HG03439 (cell line): ENCODE measurements around the gene RAB36.

ENCODE experiments used
- ATAC-seq: cut with Tn5 transposase; IDR thresholded peaks from one replicate; pipeline ENCODE4 v1.9.1; 2021; ENCODE audit warnings: mild to moderate bottlenecking, moderate library complexity; ENCODE audit not compliant: unreplicated experiment

The RAB36 gene

GRCh38 chr22:23203452-23204124 lies 58.3 kb downstream of the RAB36 start:
- ATAC-seq, result no peak

- ATAC-seq, result no peak
Observed at GRCh38 chr22:23204125-23204488, 58.8 kb downstream of the RAB36 start.

GRCh38 chr22:23204541-23205157 lies 59.4 kb downstream of the RAB36 start:
- ATAC-seq, result no peak

DNA sequence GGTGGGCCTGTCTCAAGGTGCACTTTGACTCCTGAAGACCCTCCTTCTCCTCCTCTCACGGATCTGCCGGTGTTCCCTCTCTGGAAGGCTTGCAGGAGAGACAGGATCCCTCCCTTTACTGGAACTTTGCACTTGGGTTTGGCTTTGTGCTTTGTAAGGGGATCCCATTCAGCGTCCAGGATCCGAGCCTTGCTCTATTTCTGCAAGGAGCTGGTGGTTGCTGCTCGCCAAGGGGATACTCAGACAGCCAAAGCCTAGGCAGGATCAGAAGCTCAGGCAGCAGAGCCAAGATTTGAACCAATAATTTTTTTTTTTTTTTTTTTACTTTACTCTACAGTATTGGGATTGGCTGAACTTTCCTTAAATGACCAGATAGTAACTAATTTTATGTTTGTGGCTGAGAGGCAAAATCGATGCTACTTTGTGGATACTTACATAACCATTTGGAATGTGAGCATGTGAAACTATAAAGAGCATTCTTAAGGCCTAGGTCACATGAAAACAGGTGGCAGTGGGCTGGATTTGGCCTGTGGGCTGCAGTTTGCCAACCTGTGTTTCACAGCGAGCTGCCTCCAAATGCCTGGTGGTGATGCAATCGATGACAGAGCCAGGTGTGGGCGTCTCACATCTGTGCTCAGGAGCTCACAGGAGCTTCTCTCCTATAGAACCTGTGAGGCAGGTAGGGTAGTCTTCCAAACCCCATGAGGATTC lies 60.2 kb downstream of the RAB36 start:
- no peak for ATAC-seq

GRCh38 chr22:23206915-23207314 lies 61.6 kb downstream of the RAB36 start:
- ATAC-seq, result no peak

DNA sequence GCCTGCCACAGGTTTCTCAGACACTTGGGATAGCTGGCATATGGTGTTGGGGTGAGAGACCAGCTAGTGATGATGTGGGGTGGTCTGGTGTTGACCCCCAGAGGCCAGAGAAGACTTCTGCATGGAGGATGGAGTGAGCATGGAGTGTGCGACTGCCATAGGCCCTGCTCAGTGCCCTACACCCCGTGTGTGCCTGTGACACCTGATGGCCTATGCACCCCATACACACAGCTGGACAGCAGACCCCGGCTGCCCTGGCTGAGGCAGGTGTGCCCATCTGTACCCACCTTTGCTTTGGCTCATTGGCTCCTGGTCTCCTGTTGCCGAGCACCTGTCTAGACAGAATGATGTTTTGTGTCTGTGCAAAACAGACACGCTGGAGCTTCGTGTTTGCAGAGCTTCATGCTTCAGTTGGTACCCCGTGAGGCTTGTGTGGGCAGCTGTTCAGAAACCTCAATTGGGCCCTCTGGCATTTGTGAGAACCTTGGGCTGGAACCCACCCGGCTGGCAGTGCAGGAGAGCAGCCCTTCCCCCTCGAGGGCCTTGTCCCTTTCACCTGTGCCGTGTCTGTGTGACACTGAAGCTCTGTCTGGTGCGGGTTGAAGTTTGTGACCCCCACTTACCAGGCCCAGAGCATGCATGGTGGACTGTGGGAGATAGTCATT lies 62.6 kb downstream of the RAB36 start:
- no peak for ATAC-seq

- no peak for ATAC-seq
Observed at GRCh38 chr22:23210428-23211170, 65.3 kb downstream of the RAB36 start.

- ATAC-seq, result no peak
Observed at GRCh38 chr22:23211622-23212021, 66.3 kb downstream of the RAB36 start.

DNA sequence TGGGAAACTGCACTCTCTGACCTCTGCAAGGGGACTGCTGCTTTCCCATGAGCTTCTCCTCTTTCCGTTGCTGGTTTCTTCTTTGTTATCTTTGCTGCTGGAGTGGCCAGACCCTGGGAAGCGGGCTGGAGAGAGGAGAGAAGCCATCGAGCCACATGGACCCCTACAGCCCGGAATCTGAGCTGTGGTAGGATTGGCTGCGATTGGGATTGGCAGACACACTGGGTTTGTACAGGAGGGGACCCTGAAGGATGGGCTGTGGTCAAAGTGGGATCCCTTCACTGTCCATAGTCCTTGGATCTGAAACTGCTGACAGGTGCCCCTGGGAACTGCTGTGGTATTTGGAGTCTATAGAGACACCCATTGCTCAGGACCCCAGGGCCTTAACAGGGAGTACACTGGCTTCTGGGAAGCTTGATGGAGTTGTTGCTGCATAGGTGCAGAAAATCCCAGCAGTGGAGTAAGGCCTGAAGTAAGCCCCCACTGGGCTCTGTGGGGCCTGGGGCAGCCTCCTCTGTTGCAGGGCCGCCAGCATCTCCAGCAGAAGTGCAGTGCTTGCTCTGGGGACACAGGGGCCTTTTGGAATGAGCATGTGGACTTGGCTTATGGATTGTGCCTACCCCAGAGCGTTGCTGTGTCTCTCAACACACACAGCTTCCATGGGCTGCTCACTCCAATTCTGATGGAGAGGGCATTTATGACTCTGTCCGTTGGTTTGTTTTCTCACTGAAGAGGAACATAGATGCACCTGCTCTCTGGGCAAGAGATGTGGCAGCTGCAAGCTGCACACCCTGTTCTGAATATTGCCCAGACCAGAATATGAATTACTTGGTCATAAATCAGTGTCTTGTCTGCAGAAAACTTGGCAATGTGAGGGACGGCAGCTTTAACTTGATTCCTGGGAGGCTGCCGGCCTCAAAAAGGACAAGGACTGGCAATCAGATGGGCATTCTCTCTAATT lies 67.1 kb downstream of the RAB36 start:
- ATAC-seq, result no peak

GRCh38 chr22:23213022-23213555 lies 67.8 kb downstream of the RAB36 start:
- ATAC-seq, result no peak

GRCh38 chr22:23213581-23214334 lies 68.5 kb downstream of the RAB36 start:
- ATAC-seq, result no peak
